Right lobe of liver (tissue), 6 donors: ENCODE measurements around the gene NAA50. TPM values are rescaled to one million over a fixed set of nuclear protein-coding genes. Genes with fewer than 3 reads are reported as not detected.
A peak's percentile ranks its signal among the peaks of the same experiment; 100 is the strongest.

ENCODE experiments used
- ATAC-seq, 4 donors: fragments of 200-7000 bp; cut with Tn5 transposase; one replicate each; pipeline ENCODE4 v1.9.1; 2020; ENCODE audit warnings: mild to moderate bottlenecking in 4 of 4, moderate library complexity in 4 of 4
- DNase-seq, 3 donors: peaks; one replicate each; pipeline ENCODE4 v3.0.0-alpha.2; 2020
- H3K27ac ChIP-seq, 3 donors: fragments of 200-600 bp; one replicate each; pipeline ENCODE4 v1.8.0; 2022
- H3K27me3 ChIP-seq, 2 donors: fragments of 200-600 bp; one replicate each; pipeline ENCODE4 v1.8.0; 2022
- H3K36me3 ChIP-seq, 4 donors: fragments of 200-600 bp; sonication (generic) in 1 of 4; one replicate each; pipeline versions ENCODE4 v1.5.1 to v1.8.0; 2017 to 2022; ENCODE audit warnings: control low read depth in 1 of 4
- H3K4me1 ChIP-seq, 4 donors: fragments of 200-600 bp; sonication (generic) in 1 of 4; one replicate each; pipeline versions ENCODE4 v1.5.1 to v1.8.0; 2017 to 2022; ENCODE audit warnings: control low read depth in 1 of 4
- H3K4me3 ChIP-seq, 3 donors: fragments of 200-600 bp; one replicate each; pipeline ENCODE4 v1.8.0; 2022
- H3K9me3 ChIP-seq, 4 donors: fragments of 200-600 bp; sonication (generic) in 1 of 4; one replicate each; pipeline versions ENCODE4 v1.5.1 to v1.8.0; 2017 to 2022; ENCODE audit warnings: control low read depth in 1 of 4
- CTCF ChIP-seq, 4 donors: fragments of 200-600 bp in 3 of 4; fragments of 450-650 bp in 1 of 4; IDR thresholded peaks; one replicate each; pipeline versions ENCODE4 v1.5.1 to v1.8.0; 2016 to 2022; ENCODE audit warnings: antibody characterized with exemption in 4 of 4, mild to moderate bottlenecking in 2 of 4
- POLR2A ChIP-seq: fragments of 450-650 bp; IDR thresholded peaks from one replicate; pipeline ENCODE4 v1.6.1; 2017; ENCODE audit warnings: antibody characterized with exemption, mild to moderate bottlenecking
- WGBS: methylation state at CpG from one replicate; pipeline ENCODE4 v1.1.6; 2018; ENCODE audit warnings: low coverage, low lambda C conversion rate; ENCODE audit not compliant: insufficient coverage; ENCODE audit errors: missing lambda C conversion rate; 5-methylcytosine and 5-hydroxymethylcytosine counted together
- intact Hi-C, 2 donors: fragments of 100-400 bp; cut with DNase I; formaldehyde crosslinking; loops; one replicate each; pipeline versions ENCODE4 v1.11.2 to v1.14.1; 2022
- total RNA-seq, 6 experiments: library from RNA; depleted of rRNA in 2 of 6; stranded (reverse); fragments of >200 nt in 2 of 6; fragmentation: NEBNext Ultra II Directional in 3 of 6; extraction: Animal tissue kit (Norgen Biotek cat#: 25700) in 3 of 6; gene quantifications; one replicate each; pipeline versions ENCODE4 v1.1.0 to v1.2.4, GENCODE V29; 2016 to 2023
- donor health status: DM: no; HTN: yes; CAD: no.
- donor health status: DM: no; HTN: no; CAD: no.
- donor health status: DM: no; HTN: no; CAD: no.
- donor health status: DM: no; HTN: yes; CAD: no.
- donor health status: DM: no; HTN: yes; CAD: no.

The NAA50 gene
- total RNA-seq, 6 experiments from 2014 or later, result 56.1 to 130 (median 60.9) TPM

GRCh38 chr3:113771993-113772392 lies 25.9 kb upstream of the NAA50 start:
- intact Hi-C loops, result no loop called here
- H3K9me3 ChIP-seq, result no peaks in the 10 kb centered on the region
- ATAC-seq (no peak), DNase-seq (no peak)
- no peaks in the 10 kb centered on the region for H3K36me3 ChIP-seq
- H3K4me1 ChIP-seq, result peaks cover 0 to 6% (median 0%) of the 10 kb centered on the region in 4 donors
- no peak overlapping the region for H3K27ac ChIP-seq
- no peak overlapping the region for H3K4me3 ChIP-seq
- H3K27me3 ChIP-seq, result no peaks in the 10 kb centered on the region
- TF ChIP-seq POLR2A (no peak), CTCF (IDR thresholded peaks at IDR 0.05) (no peak)

GRCh38 chr3:113769551-113769950 lies 23.5 kb upstream of the NAA50 start:
- Histone ChIP-seq H3K36me3 (no peaks in the 10 kb centered on the region), H3K27ac (no peak overlapping the region), H3K4me1 (peaks cover 0 to 6% (median 0%) of the 10 kb centered on the region in 4 donors), H3K4me3 (no peak overlapping the region), H3K27me3 (no peaks in the 10 kb centered on the region), H3K9me3 (no peaks in the 10 kb centered on the region)
- TF ChIP-seq CTCF (IDR thresholded peaks at IDR 0.05) (peak in 1 of 4 donors; percentile 18), POLR2A (no peak)
- intact Hi-C loops, result no loop called here
- peak; percentile 60 to 96 (median 76) for ATAC-seq
- no peak for DNase-seq

GRCh38 chr3:113764698-113765097 lies 18.6 kb upstream of the NAA50 start:
- H3K9me3 ChIP-seq, result no peaks in the 10 kb centered on the region
- no peak for TF ChIP-seq CTCF (IDR thresholded peaks at IDR 0.05)
- TF ChIP-seq POLR2A, result no peak
- H3K27ac ChIP-seq, result no peak overlapping the region
- WGBS, result 88% methylated on average over 2 of the region's 2 CpGs
- H3K36me3 ChIP-seq, result no peaks in the 10 kb centered on the region
- H3K4me3 ChIP-seq, result no peak overlapping the region
- peaks cover 0 to 6% (median 0%) of the 10 kb centered on the region in 4 donors for H3K4me1 ChIP-seq
- ATAC-seq (no peak), DNase-seq (no peak)
- H3K27me3 ChIP-seq, result no peaks in the 10 kb centered on the region
- intact Hi-C loops, result no loop called here

- Histone ChIP-seq H3K9me3 (no peaks in the 10 kb centered on the region), H3K4me1 (no peaks in the 10 kb centered on the region), H3K36me3 (no peaks in the 10 kb centered on the region), H3K4me3 (no peak overlapping the region), H3K27me3 (no peaks in the 10 kb centered on the region), H3K27ac (no peak overlapping the region)
- WGBS, result 100% methylated on average over 1 of the region's 1 CpG
- intact Hi-C loops, result no loop called here
- ATAC-seq (no peak), DNase-seq (no peak)
- TF ChIP-seq CTCF (IDR thresholded peaks at IDR 0.05), result no peak
- TF ChIP-seq POLR2A, result no peak
Measured at GRCh38 chr3:113758389-113759024, 12.5 kb upstream of the NAA50 start.
